Mesenchymal stem cell (in vitro differentiated cells and primary cell): ENCODE results near the gene SRGAP2B. TPM values are rescaled to one million over a fixed set of nuclear protein-coding genes. Genes with fewer than 3 reads are reported as not detected.
"Not testable (repeated sequence)": the region's sequence is repeated elsewhere in the genome, so short reads cannot be mapped to it uniquely, and the experiment has no call there.

Experiments
- DNase-seq: peaks from one replicate; pipeline ENCODE4 v3.0.0-alpha.2; 2013
- H2AFZ ChIP-seq: one replicate; pipeline ENCODE4 v1.6.1; 2013; ENCODE audit warnings: low read depth, mild to moderate bottlenecking, control low read depth, inconsistent platforms, low read length, moderate library complexity
- H2AK5ac ChIP-seq: 2 replicates; pipeline ENCODE4 v1.6.1; 2013; ENCODE audit warnings: low read length, moderate library complexity, mild to moderate bottlenecking, inconsistent platforms; ENCODE audit not compliant: severe bottlenecking
- H2BK120ac ChIP-seq: one replicate; pipeline ENCODE4 v1.6.1; 2013; ENCODE audit warnings: low read depth, mild to moderate bottlenecking, inconsistent platforms, low read length, moderate library complexity
- H2BK12ac ChIP-seq, 2 experiments: one replicate each; pipeline ENCODE4 v1.6.1; 2013; ENCODE audit warnings: inconsistent platforms in 2 of 2, low read length in 2 of 2, mild to moderate bottlenecking in 2 of 2, moderate library complexity in 2 of 2, control low read depth in 1 of 2
- H2BK15ac ChIP-seq: one replicate; pipeline ENCODE4 v1.6.1; 2013; ENCODE audit warnings: mild to moderate bottlenecking, low read depth, inconsistent platforms; ENCODE audit not compliant: poor library complexity, severe bottlenecking
- H2BK5ac ChIP-seq: 2 replicates; pipeline ENCODE4 v1.6.1; 2013; ENCODE audit warnings: low read depth, mild to moderate bottlenecking, low read length, control low read depth, inconsistent platforms; ENCODE audit not compliant: poor library complexity, severe bottlenecking
- H3K14ac ChIP-seq, 2 experiments: one replicate each; pipeline ENCODE4 v1.6.1; 2013; ENCODE audit warnings: inconsistent platforms in 2 of 2, low read length in 2 of 2, control low read depth in 1 of 2, mild to moderate bottlenecking in 1 of 2, moderate library complexity in 1 of 2
- H3K18ac ChIP-seq, 2 experiments: one replicate each; pipeline ENCODE4 v1.6.1; 2013; ENCODE audit warnings: inconsistent platforms in 2 of 2, low read length in 2 of 2, control low read depth in 1 of 2, low read depth in 1 of 2, mild to moderate bottlenecking in 1 of 2
- H3K23ac ChIP-seq, 2 experiments: one replicate each; pipeline ENCODE4 v1.6.1; 2013; ENCODE audit warnings: inconsistent platforms in 2 of 2, low read length in 2 of 2, mild to moderate bottlenecking in 2 of 2, moderate library complexity in 2 of 2, control low read depth in 1 of 2
- H3K27ac ChIP-seq: 2 replicates; pipeline ENCODE4 v1.5.1; 2013; ENCODE audit warnings: mild to moderate bottlenecking, moderate library complexity, low read length, control low read depth, inconsistent platforms; ENCODE audit not compliant: poor library complexity, severe bottlenecking
- H3K27me3 ChIP-seq, 2 experiments: 2 replicates each; pipeline versions ENCODE4 v1.6.1 to v1.7.0; 2013; ENCODE audit warnings: low read length in 2 of 2, mild to moderate bottlenecking in 2 of 2, moderate library complexity in 2 of 2, control low read depth in 1 of 2, inconsistent platforms in 1 of 2; ENCODE audit not compliant: control insufficient read depth in 1 of 2, insufficient read depth in 1 of 2
- H3K36me3 ChIP-seq, 2 experiments: 2 replicates each; pipeline versions ENCODE4 v1.6.1 to v1.7.0; 2013; ENCODE audit warnings: low read length in 2 of 2, control low read depth in 1 of 2, inconsistent platforms in 1 of 2, low read depth in 1 of 2, mild to moderate bottlenecking in 1 of 2; ENCODE audit not compliant: insufficient read depth in 2 of 2, control insufficient read depth in 1 of 2
- H3K4ac ChIP-seq, 2 experiments: one replicate each; pipeline ENCODE4 v1.6.1; 2013; ENCODE audit warnings: inconsistent platforms in 2 of 2, low read length in 2 of 2, mild to moderate bottlenecking in 2 of 2, moderate library complexity in 2 of 2, control low read depth in 1 of 2, low read depth in 1 of 2
- H3K4me1 ChIP-seq: 2 replicates; pipeline ENCODE4 v1.6.1; 2013; ENCODE audit warnings: low read depth, low read length, control low read depth; ENCODE audit not compliant: control insufficient read depth, insufficient read depth
- H3K4me2 ChIP-seq: 2 replicates; pipeline ENCODE4 v1.6.1; 2013; ENCODE audit warnings: low read length, mild to moderate bottlenecking, inconsistent platforms; ENCODE audit not compliant: poor library complexity, severe bottlenecking
- H3K4me3 ChIP-seq, 2 experiments: 2 replicates each; pipeline versions ENCODE4 v1.5.1 to v1.7.0; 2013; ENCODE audit warnings: low read length in 2 of 2, mild to moderate bottlenecking in 2 of 2, control low read depth in 1 of 2, low read depth in 1 of 2; ENCODE audit not compliant: insufficient read depth in 1 of 2
- H3K79me1 ChIP-seq: replicated peaks from 2 replicates; pipeline ENCODE4 v1.6.1; 2013; ENCODE audit warnings: mild to moderate bottlenecking, control low read depth, low read length, inconsistent platforms; ENCODE audit not compliant: poor library complexity, severe bottlenecking
- H3K9ac ChIP-seq: 2 replicates; pipeline ENCODE4 v1.7.0; 2013; ENCODE audit warnings: mild to moderate bottlenecking, low read length, moderate library complexity
- H3K9me3 ChIP-seq: 2 replicates; pipeline ENCODE4 v1.7.0; 2013; ENCODE audit warnings: mild to moderate bottlenecking, low read length; ENCODE audit not compliant: control insufficient read depth
- H4K8ac ChIP-seq: one replicate; pipeline ENCODE4 v1.6.1; 2013; ENCODE audit warnings: inconsistent platforms, mild to moderate bottlenecking, low read length, moderate library complexity
- H4K91ac ChIP-seq: one replicate; pipeline ENCODE4 v1.6.1; 2013; ENCODE audit warnings: mild to moderate bottlenecking, low read length, inconsistent platforms
- WGBS: methylation state at CpG from one replicate; pipeline ENCODE4 v1.1.7; 2013; ENCODE audit warnings: mixed read lengths; 5-methylcytosine and 5-hydroxymethylcytosine counted together
- polyA plus RNA-seq, 2 experiments: library from polyadenylated mRNA; stranded (reverse); fragments of 200-250 nt; gene quantifications; one replicate each; pipeline ENCODE4 v1.2.3, GENCODE V29; 2013

SRGAP2B gene
- polyA plus RNA-seq (2013, experiment 1 of 2) = 17.0 TPM
- 16.1 TPM for polyA plus RNA-seq (2013, experiment 2 of 2)

DNA sequence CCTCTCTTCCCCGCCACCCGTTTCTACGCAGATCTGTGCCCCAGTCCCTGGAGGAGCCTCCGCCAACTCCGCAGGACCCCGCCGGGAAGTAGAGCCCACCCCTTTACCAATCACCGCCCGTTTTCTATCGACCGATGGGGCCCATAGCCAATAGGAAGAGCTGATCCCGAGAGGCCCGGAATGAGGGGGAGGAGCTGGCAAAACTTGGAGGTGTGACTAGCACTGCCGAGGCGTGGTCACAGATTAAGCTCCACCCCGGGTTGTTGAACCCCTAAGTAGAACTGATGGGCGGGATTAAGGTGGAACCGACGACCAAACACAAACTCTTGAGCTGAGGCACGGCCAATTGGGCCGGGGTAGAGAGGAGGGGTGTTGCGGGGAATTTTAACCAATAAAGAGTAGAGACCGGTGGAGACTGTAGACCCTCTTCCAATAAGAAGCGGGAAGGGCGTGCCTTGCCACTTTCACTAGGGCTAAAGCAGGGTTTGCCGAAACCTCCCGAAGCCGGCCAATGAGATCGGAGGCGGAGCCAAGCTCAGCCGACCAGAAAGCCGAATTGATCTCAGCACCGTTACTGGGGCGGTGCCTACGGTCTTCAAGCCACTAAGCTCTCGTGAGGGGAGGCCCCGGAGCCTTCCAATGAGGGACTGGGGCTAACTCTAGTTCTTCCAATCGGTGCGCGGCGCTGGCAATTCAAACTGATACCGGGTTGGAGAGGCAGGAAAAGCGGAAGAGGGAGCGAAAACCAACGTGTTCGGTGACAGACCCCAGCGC is at the start of gene SRGAP2B, which contains the start of gene FAM72D:
Gene SRGAP2B, minus strand, starts transcription at position 45 of the 774 bp plus-strand sequence. CDS start 2,427 bp downstream, outside the sequence.
Gene FAM72D, plus strand, starts transcription at position 691 of the 774 bp plus-strand sequence. CDS start 874 bp downstream, outside the sequence.
- not testable (repeated sequence) for H3K18ac ChIP-seq, H3K23ac ChIP-seq, H4K91ac ChIP-seq, H3K9me3 ChIP-seq, H2BK120ac ChIP-seq, H2BK12ac ChIP-seq, H2BK5ac ChIP-seq, H3K4me1 ChIP-seq, DNase-seq, H3K27me3 ChIP-seq, H3K14ac ChIP-seq, H2AK5ac ChIP-seq, H3K79me1 ChIP-seq, H3K4ac ChIP-seq, H2BK15ac ChIP-seq, H3K36me3 ChIP-seq, H3K4me2 ChIP-seq, H4K8ac ChIP-seq, H2AFZ ChIP-seq, H3K27ac ChIP-seq
- H3K4me3 ChIP-seq = peak within 1 kb of the TSS; percentile 52 to 56
- WGBS = no CpG with 5 or more reads among the region's 47 CpGs
- H3K9ac ChIP-seq = peak within 1 kb of the TSS; percentile 55

DNA sequence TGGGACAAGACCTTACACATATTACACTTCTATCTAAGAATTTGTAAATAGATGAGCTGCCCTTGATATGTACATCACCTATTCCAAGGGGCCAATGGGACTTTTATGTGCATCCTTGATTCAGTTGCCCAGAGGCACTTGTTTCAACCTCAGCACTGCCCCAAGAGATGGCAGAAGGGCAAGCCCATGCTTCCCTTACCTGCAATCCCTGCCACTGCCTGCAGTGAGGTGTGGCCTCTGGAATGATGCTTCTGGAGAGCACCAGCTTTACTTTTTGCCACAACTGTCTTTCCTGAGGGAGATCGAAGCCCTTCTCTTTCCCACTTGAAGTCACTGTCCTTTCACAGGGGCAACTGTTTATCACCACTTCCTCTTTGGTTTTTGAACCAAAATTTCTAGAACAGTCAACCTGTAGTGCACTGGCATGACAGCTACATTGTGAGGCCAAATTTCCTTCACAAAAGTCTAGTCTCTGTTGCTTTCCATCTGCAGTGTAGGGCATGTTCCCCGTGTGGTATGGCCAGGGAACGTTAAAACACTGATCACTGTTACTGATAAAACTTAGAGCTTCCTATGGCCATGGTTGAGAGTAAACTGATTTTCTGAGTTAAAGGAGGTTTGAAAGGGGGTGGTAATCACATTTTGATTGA is 49.3 kb upstream of the SRGAP2B start:
- H3K4me2 ChIP-seq, DNase-seq, H2BK15ac ChIP-seq, H2BK5ac ChIP-seq, H3K27me3 ChIP-seq, H3K9me3 ChIP-seq, H3K18ac ChIP-seq, H2BK12ac ChIP-seq, H3K4me1 ChIP-seq, H4K91ac ChIP-seq, H3K27ac ChIP-seq, H4K8ac ChIP-seq, H3K23ac ChIP-seq, H3K9ac ChIP-seq, H2AK5ac ChIP-seq, H3K14ac ChIP-seq, H3K4me3 ChIP-seq, H3K4ac ChIP-seq, H2AFZ ChIP-seq, H2BK120ac ChIP-seq, H3K79me1 ChIP-seq, H3K36me3 ChIP-seq: not testable (repeated sequence)
- no CpG with 5 or more reads among the region's 3 CpGs for WGBS

DNA sequence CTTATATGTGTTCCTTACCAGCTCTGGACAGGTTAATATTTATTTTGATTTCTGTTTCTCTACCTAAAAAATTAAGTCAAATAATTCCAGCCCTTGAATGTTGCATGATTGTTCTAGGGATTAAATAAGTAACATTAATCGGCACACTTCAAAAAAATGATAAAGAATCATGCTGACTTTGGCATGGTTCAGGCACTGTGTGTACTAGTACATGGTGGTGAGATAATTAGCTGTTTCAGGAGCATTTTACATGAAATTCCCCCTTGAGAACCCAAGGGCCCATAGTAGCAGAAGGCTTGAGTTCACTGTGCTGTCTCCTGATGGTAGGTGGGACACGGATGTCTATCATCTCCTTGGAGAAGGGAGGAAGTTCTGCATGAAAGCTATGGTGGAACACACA is 45.4 kb upstream of the SRGAP2B start:
- H2BK15ac ChIP-seq, H4K91ac ChIP-seq, H3K4ac ChIP-seq, H2BK12ac ChIP-seq, H3K4me1 ChIP-seq, H3K27ac ChIP-seq, H2BK120ac ChIP-seq, H4K8ac ChIP-seq, H3K36me3 ChIP-seq, H2BK5ac ChIP-seq, H3K4me2 ChIP-seq, H3K9me3 ChIP-seq, H3K18ac ChIP-seq, H2AK5ac ChIP-seq, H3K14ac ChIP-seq, H3K23ac ChIP-seq, H3K27me3 ChIP-seq, H3K9ac ChIP-seq, H3K79me1 ChIP-seq, H3K4me3 ChIP-seq, H2AFZ ChIP-seq, DNase-seq: not testable (repeated sequence)
- no CpG with 5 or more reads among the region's 2 CpGs for WGBS

DNA sequence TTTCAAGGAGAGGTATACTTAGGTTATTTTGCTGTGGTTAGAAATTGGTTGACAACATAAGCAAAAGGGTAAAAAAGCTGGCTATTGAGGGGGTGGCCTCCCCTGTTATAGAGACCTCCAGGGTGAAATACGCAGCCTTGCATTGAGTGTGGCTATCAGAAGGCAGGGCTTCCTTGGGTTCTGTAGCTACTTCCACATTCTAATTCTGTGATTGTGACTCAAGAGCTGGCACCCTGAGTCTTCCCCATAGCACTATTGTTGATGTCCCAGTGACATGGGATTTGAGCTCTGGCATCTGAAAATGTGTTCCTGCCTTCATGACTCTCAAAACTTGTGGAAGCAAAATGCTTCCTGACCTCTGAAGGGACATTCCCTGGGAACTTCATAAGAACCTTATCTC is 39.3 kb upstream of the SRGAP2B start:
- H3K23ac ChIP-seq, H2AK5ac ChIP-seq, H2BK12ac ChIP-seq, H2BK5ac ChIP-seq, H4K8ac ChIP-seq, H3K4me2 ChIP-seq, H2AFZ ChIP-seq, H3K4me3 ChIP-seq, H3K4ac ChIP-seq, H2BK120ac ChIP-seq, H4K91ac ChIP-seq, H2BK15ac ChIP-seq, H3K27me3 ChIP-seq, H3K18ac ChIP-seq, H3K27ac ChIP-seq, H3K4me1 ChIP-seq, H3K79me1 ChIP-seq, H3K36me3 ChIP-seq, DNase-seq, H3K9me3 ChIP-seq, H3K9ac ChIP-seq, H3K14ac ChIP-seq: not testable (repeated sequence)
- WGBS = no CpG with 5 or more reads among the region's 1 CpG
